ENCODE measurements around the gene ARFGEF3.

DNA sequence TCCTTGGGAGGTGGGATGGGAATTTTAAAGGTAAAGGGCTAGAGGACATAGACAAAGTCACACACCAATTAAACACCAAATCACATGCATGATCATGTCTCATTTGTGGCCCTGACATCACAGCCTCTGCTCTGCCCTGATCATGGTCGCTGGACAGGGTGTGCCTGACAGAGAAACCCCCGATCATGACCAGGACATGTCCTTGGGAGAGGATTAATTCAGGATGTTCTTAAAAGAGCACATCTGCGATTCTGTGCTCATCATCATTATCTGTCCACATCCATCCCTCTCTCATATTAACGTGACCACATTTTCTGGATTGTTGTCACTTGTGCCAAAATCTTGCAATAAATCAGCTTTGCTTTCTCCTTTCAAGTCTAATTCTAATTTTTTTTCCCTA is 64.2 kb downstream of the ARFGEF3 start:
- TF ChIP-seq, protein P1, sequence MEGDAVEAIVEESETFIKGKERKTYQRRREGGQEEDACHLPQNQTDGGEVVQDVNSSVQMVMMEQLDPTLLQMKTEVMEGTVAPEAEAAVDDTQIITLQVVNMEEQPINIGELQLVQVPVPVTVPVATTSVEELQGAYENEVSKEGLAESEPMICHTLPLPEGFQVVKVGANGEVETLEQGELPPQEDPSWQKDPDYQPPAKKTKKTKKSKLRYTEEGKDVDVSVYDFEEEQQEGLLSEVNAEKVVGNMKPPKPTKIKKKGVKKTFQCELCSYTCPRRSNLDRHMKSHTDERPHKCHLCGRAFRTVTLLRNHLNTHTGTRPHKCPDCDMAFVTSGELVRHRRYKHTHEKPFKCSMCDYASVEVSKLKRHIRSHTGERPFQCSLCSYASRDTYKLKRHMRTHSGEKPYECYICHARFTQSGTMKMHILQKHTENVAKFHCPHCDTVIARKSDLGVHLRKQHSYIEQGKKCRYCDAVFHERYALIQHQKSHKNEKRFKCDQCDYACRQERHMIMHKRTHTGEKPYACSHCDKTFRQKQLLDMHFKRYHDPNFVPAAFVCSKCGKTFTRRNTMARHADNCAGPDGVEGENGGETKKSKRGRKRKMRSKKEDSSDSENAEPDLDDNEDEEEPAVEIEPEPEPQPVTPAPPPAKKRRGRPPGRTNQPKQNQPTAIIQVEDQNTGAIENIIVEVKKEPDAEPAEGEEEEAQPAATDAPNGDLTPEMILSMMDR (IDR thresholded peaks at IDR 0.05) = no peak
- TF ChIP-seq EZH2 (IDR thresholded peaks at IDR 0.05) (no peak), EZH2phosphoT487 (IDR thresholded peaks at IDR 0.05) (no peak)
